Measurements from ENCODE around the gene CD300LD.
A peak's percentile ranks its signal among the peaks of the same experiment; 100 is the strongest.

The CD300LD gene

GRCh38 chr17:74536890-74537289 is 55.2 kb downstream of the CD300LD start:
- H3K4me1 ChIP-seq (ENCODE audit: low read length), result no peaks in the 10 kb centered on the region
- peaks cover 99% of the 10 kb centered on the region for H3K27me3 ChIP-seq (replicated peaks; ENCODE audit: insufficient read depth, low read length)
- no peaks in the 10 kb centered on the region for H3K9me3 ChIP-seq (replicated peaks; ENCODE audit: insufficient read depth, low read length)
- H3F3A ChIP-seq (ENCODE audit: insufficient read depth, low read length), result no peaks in the 10 kb centered on the region
- no peaks in the 10 kb centered on the region for H3K36me3 ChIP-seq (replicated peaks; ENCODE audit: insufficient read depth, low read length)
- TF ChIP-seq, protein P1, sequence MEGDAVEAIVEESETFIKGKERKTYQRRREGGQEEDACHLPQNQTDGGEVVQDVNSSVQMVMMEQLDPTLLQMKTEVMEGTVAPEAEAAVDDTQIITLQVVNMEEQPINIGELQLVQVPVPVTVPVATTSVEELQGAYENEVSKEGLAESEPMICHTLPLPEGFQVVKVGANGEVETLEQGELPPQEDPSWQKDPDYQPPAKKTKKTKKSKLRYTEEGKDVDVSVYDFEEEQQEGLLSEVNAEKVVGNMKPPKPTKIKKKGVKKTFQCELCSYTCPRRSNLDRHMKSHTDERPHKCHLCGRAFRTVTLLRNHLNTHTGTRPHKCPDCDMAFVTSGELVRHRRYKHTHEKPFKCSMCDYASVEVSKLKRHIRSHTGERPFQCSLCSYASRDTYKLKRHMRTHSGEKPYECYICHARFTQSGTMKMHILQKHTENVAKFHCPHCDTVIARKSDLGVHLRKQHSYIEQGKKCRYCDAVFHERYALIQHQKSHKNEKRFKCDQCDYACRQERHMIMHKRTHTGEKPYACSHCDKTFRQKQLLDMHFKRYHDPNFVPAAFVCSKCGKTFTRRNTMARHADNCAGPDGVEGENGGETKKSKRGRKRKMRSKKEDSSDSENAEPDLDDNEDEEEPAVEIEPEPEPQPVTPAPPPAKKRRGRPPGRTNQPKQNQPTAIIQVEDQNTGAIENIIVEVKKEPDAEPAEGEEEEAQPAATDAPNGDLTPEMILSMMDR (IDR thresholded peaks at IDR 0.05; ENCODE audit: low read length), result no peak
- no peak for TF ChIP-seq EZH2phosphoT487 (IDR thresholded peaks at IDR 0.05; ENCODE audit: low read length)
- no peak for TF ChIP-seq EZH2 (optimal IDR thresholded peaks at IDR 0.05; ENCODE audit: low read depth, low read length)
- no peak overlapping the region for H3K27ac ChIP-seq (ENCODE audit: low read length)
- no peaks in the 10 kb centered on the region for H3K9me2 ChIP-seq (replicated peaks; ENCODE audit: insufficient read depth, low read length)
- H3K79me2 ChIP-seq (ENCODE audit: low read length), result no peaks in the 10 kb centered on the region
- no peak overlapping the region for H2AFZ ChIP-seq (ENCODE audit: low read length)
- no peak overlapping the region for H3K9ac ChIP-seq (ENCODE audit: low read length)
- no peaks in the 10 kb centered on the region for H4K20me1 ChIP-seq (ENCODE audit: insufficient read depth, low read length)
- DNase-seq, result no peak
- no peak overlapping the region for H3K4me3 ChIP-seq (ENCODE audit: low read length)
- H3K4me2 ChIP-seq (ENCODE audit: low read depth, low read length), result no peak overlapping the region

DNA sequence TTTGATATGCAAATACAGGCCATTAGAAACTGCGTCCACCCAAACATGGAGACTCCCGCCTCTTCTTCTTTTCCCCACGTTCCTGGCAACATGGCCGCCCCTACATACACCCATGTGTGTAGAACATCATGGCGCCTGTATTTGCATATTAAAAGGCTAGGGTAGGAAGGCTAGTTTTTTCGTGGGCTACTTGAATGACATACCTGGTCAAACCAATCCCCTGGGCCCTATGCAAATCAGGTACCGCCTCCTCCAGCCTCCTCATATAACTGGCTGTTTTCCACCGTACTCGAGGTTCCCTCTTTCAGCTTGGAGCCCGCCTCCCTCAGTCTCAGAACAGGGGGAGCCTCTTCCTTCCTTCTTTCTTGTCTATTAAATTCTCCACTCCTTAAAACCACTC is 60.0 kb downstream of the CD300LD start:
- Histone ChIP-seq H3K4me1 (ENCODE audit: low read length) (no peaks in the 10 kb centered on the region), H3K36me3 (replicated peaks; ENCODE audit: insufficient read depth, low read length) (no peaks in the 10 kb centered on the region), H2AFZ (ENCODE audit: low read length) (no peak overlapping the region), H3K9me2 (replicated peaks; ENCODE audit: insufficient read depth, low read length) (no peaks in the 10 kb centered on the region), H3K27ac (ENCODE audit: low read length) (no peak overlapping the region), H3K9me3 (replicated peaks; ENCODE audit: insufficient read depth, low read length) (no peaks in the 10 kb centered on the region), H4K20me1 (ENCODE audit: insufficient read depth, low read length) (no peaks in the 10 kb centered on the region), H3K79me2 (ENCODE audit: low read length) (no peaks in the 10 kb centered on the region), H3F3A (ENCODE audit: insufficient read depth, low read length) (no peaks in the 10 kb centered on the region), H3K4me2 (ENCODE audit: low read depth, low read length) (peak overlapping the region; percentile 30; the same call in 1 of the 2 replicates), H3K9ac (ENCODE audit: low read length) (no peak overlapping the region), H3K4me3 (ENCODE audit: low read length) (no peak overlapping the region), H3K27me3 (replicated peaks; ENCODE audit: insufficient read depth, low read length) (peaks cover 98% of the 10 kb centered on the region)
- peak; percentile 34 for DNase-seq
- TF ChIP-seq EZH2phosphoT487 (IDR thresholded peaks at IDR 0.05; ENCODE audit: low read length) (no peak), EZH2 (optimal IDR thresholded peaks at IDR 0.05; ENCODE audit: low read depth, low read length) (no peak)
- TF ChIP-seq, protein P1 (IDR thresholded peaks at IDR 0.05; ENCODE audit: low read length), result no peak

- Histone ChIP-seq H3K4me2 (ENCODE audit: low read depth, low read length) (peak within 1 kb of the TSS; percentile 30; the same call in 1 of the 2 replicates), H3K79me2 (ENCODE audit: low read length) (no peaks in the 10 kb centered on the region), H3K4me3 (ENCODE audit: low read length) (no peak within 1 kb of the TSS), H3K9me2 (replicated peaks; ENCODE audit: insufficient read depth, low read length) (no peaks in the 10 kb centered on the region), H3K27ac (ENCODE audit: low read length) (no peak within 1 kb of the TSS), H2AFZ (ENCODE audit: low read length) (no peak within 1 kb of the TSS), H3F3A (ENCODE audit: insufficient read depth, low read length) (no peaks in the 10 kb centered on the region), H4K20me1 (ENCODE audit: insufficient read depth, low read length) (no peaks in the 10 kb centered on the region), H3K27me3 (replicated peaks; ENCODE audit: insufficient read depth, low read length) (peaks cover 98% of the 10 kb centered on the region), H3K4me1 (ENCODE audit: low read length) (no peaks in the 10 kb centered on the region), H3K9ac (ENCODE audit: low read length) (no peak within 1 kb of the TSS), H3K9me3 (replicated peaks; ENCODE audit: insufficient read depth, low read length) (no peaks in the 10 kb centered on the region), H3K36me3 (replicated peaks; ENCODE audit: insufficient read depth, low read length) (no peaks in the 10 kb centered on the region)
- TF ChIP-seq, protein P1 (IDR thresholded peaks at IDR 0.05; ENCODE audit: low read length), result no peak
- TF ChIP-seq EZH2 (optimal IDR thresholded peaks at IDR 0.05; ENCODE audit: low read depth, low read length) (no peak), EZH2phosphoT487 (IDR thresholded peaks at IDR 0.05; ENCODE audit: low read length) (no peak)
- no peak for DNase-seq
Observed at GRCh38 chr17:74531231-74531761, 60.8 kb downstream of the CD300LD start, which contains the start of gene CD300LB. CD300LB (minus strand) TSS chr17:74531475; CDS start chr17:74531350, 125 bp downstream.

Data from MM.1S (cell line).